ENCODE results near the gene TAB3.

GRCh38 chrX:30881797-30882196, 7.3 kb downstream of the TAB3 start:
- no peak for TF ChIP-seq POLR2A (IDR thresholded peaks at IDR 0.05; ENCODE audit: low read depth)
- TF ChIP-seq, protein P1, sequence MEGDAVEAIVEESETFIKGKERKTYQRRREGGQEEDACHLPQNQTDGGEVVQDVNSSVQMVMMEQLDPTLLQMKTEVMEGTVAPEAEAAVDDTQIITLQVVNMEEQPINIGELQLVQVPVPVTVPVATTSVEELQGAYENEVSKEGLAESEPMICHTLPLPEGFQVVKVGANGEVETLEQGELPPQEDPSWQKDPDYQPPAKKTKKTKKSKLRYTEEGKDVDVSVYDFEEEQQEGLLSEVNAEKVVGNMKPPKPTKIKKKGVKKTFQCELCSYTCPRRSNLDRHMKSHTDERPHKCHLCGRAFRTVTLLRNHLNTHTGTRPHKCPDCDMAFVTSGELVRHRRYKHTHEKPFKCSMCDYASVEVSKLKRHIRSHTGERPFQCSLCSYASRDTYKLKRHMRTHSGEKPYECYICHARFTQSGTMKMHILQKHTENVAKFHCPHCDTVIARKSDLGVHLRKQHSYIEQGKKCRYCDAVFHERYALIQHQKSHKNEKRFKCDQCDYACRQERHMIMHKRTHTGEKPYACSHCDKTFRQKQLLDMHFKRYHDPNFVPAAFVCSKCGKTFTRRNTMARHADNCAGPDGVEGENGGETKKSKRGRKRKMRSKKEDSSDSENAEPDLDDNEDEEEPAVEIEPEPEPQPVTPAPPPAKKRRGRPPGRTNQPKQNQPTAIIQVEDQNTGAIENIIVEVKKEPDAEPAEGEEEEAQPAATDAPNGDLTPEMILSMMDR (IDR thresholded peaks at IDR 0.05): no peak
